RPMI7951 (cell line): ENCODE results near the gene NOP53. TPM values are rescaled to one million over a fixed set of nuclear protein-coding genes. Genes with fewer than 3 reads are reported as not detected.
"Not testable (repeated sequence)": the region's sequence is repeated elsewhere in the genome, so short reads cannot be mapped to it uniquely, and the experiment has no call there.

Source experiments
- DNase-seq: peaks from one replicate; pipeline ENCODE4 v3.0.0-alpha.2; 2012; ENCODE audit warnings: low read depth
- total RNA-seq: library from RNA; depleted of rRNA; stranded (reverse); fragments of >200 nt; shearing (Covaris generic); gene quantifications from 2 replicates; pipeline ENCODE4 v1.2.3, GENCODE V29; 2014

NOP53 gene
- total RNA-seq, 1 experiment from 2014 or later, result 32.8 TPM

DNA sequence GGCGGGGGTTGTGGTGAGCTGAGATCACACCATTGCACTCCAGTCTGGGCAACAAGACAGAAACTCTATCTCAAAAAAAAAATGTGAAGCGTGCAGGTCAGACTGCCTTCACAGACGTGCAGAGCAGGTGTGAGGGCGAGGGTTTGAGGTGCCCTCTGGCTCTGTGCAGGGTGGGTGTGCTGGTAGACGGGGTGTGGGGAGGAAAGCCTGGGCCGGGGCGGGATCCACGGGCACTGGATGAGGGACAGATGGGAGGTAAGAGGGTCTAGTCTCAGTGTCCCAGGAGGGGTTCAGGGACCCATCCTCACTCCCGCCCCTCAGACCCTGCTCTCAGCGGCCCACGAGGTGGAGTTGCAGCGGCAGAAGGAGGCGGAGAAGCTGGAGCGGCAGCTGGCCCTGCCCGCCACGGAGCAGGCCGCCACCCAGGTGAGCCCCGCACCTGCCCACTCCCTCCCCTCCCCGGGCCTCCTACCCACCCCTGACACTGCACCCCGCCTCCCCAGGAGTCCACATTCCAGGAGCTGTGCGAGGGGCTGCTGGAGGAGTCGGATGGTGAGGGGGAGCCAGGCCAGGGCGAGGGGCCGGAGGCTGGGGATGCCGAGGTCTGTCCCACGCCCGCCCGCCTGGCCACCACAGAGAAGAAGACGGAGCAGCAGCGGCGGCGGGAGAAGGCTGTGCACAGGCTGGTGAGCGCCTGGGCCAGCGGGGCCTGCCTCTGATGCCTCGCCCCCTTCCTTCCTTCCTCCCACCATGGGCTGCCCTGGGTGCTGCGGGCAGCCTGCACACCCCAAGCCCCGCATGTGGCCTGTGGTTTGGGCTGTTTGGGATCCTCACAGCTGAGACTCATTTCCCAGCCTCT, 9.1 kb downstream of the NOP53 start:
- DNase-seq, result no peak

DNA sequence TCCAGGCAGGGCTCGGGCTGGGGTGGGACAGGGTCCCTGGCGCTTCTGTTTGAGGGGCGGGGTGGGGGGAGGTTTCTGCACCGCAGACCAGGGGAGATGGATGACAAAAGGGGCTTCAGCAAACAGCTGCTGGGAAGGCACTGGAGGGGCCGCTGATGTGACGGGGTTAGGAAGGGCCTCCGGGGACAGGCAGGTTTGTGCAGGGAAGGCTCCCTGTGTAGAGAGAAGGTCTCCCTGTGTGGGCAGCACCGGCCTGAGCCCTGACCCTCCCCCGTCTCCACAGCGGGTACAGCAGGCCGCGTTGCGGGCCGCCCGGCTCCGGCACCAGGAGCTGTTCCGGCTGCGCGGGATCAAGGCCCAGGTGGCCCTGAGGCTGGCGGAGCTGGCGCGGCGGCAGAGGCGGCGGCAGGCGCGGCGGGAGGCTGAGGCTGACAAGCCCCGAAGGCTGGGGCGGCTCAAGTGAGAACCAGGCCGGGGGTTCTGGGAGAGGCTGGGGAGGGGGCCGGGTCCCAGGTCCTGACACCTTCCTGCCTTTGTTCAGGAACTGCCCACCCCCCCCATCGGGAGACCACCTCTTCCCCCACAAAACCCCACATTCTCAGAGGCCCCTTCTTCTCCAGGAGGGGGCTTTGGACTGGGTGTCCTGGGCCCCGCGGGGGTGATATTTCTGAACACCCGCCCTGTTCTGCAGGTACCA, 9.9 kb downstream of the NOP53 start:
- DNase-seq, result no peak

DNA sequence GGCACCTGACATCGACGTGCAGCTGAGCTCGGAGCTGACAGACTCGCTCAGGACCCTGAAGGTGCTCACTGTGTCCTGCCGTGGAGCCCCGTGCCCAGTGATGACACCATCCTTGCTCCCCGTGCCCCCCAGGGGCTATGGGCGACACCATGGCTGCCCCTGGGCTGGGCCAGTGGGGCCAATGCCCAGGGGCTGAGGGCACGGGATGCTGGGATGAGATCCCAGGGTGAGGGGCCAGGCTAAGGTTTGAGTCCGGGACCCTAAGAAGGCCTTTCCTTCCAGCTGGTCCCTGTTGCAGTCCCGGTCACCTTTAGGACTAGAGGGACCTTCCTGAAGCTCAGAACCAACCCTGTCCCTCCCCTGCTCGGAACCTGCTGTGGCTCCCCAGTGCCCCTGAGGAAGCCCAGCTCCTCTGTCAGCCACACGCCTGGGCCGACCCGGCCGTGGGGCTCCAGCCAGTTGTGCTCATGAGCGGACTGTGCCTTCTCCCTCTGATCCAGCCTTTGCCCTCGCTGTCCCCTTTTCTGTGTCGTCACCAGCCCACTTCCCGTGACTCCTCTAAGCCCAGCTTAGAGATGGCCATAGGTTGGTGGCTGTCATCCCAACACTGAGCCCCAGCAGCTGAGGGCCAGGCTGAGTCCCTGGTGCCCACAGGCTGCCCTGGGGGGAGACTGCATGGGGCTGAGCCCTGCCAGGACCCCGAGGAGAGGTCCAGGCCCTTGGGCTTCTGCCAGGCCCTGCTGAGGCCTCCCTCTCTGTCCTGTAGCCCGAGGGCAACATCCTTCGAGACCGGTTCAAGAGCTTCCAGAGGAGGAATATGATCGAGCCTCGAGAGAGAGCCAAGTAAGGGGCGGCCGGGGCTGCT, 10.6 kb downstream of the NOP53 start:
- no peak for DNase-seq

DNA sequence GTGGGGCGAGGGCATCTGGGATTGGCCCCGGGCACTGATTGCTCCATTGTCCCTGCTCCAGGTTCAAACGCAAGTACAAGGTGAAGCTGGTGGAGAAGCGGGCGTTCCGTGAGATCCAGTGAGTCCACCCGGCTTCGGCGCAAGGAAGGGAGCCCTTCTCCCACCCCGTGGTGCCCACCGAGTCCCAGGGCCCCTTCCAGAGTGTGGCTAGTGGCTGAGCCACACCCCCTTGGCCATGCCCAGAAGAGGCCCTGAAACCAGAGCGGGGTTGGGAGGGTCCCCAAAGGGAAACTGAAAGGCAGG, 11.2 kb downstream of the NOP53 start:
- DNase-seq, result no peak

DNA sequence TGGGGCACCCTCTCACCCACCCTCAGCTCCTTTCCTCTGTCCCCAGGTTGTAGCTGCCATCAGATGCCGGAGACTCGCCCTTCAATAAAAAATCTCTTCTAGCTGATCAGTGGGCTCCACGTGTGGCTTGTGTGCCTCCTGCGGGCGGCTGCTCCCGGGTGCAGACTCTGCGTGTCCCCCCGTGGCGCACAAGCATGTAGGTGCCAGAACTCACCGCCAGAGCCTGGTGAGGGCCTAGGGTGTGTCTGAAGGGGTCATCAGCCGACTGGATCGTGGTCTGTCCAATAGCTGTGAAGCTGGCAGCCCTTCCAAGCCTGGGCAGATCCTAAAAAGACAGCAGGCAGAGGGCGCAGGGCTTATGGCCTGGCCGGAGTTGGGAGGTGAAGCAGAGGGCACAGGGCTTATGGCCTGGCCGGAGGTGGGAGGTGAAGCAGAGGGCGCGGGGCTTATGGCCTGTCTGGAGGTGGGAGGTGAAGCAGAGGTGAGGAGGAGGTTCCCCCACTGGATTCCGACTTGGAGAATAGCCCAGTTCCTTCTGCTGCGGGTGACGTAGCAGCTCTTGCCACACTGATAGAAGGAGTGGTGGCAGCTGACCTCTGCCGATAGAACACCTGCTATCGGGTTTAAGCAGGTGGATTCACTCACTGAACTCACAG, 11.7 kb downstream of the NOP53 start:
- DNase-seq, result no peak

DNA sequence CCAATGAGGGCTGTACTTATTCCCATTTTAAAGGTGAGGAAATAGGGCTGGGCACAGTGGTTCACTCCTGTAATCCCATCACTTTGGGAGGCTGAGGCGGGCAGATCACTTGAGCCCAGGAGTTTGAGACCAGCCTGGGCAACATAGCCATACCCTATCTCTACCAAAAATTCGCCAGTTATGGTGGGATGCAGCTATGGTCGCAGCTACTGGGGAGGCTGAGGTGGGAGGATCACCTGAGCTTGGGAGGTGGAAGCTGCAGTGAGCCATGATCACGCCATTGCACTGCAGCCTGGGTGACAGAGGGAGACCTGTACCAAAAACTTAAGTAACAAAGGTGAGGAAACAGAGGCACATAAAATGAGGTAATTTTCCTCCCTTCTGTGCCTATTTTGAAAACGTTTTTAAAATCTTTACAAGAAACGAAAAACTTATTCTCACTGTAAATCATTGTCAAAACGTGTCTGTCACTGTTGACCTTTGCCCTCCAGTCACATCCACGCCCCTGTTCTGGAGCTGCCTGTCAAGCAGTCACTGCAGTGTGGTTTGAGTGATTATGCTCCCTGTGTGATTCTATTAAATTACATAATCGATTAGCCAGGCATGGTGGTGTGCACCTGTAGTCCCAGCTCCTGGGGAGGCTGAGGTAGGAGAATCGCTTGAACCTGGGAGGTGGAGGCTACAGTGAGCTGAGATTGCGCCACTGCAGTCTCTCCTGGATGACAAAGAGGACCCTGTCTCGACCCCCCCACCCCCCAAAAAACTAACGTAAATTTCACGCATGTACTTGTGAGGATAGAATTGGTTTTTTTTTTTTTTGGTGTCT, 12.5 kb downstream of the NOP53 start:
- DNase-seq, result no peak

DNA sequence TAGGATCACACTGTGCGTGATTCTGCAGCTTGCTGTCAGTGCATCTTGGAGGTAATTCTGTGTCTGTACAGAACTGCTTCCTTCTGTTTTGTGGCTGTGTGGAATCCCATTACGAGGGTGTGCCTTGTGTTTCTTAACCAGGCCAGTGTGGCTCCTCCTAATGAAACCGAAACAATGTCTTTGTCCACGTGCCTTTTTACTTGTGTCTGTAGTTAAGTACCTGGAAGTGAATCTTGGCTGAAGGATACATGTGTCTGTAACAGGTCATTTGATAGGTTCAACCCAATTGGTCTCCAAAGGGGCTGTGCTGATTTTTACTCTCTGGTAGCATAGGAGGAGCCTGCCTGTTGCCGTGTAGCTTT, 13.1 kb downstream of the NOP53 start:
- DNase-seq, result no peak

DNA sequence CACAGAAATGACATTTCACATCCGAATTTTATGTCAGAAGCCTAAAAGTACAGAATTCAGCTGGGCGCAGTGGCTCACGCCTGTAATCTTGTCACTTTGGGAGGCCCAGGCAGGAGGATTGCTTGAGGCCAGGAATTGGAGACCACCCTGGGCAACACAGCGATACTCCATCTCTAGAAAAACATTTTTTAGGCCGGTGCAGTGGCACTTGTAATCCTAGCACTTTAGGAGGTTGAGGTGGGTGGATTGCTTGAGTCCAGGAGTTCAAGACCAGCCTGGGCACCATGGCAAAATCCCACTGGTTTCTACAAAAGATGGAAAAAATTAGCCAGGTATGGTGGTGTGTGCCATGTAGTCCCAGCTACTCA, 15.3 kb downstream of the NOP53 start:
- no peak for DNase-seq

DNA sequence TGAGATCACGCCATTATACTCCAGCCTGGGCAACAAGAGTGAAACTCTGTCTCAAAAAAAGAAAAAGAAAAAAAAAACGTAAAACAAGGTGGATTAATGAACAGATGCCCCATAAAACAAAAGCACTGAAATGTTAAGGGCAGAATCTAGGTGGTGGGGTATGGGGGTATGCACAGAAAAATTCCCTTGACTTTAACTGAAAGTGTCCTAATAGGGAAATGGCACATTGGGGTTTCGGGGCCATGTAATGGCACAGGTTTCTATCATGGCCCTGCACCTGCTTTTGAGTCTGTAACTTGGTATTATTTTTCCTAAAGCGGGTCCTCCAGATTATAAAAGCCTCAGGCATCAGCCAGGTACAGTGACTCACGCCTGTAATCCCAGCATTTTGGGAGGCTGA, 16.2 kb downstream of the NOP53 start:
- no peak for DNase-seq

DNA sequence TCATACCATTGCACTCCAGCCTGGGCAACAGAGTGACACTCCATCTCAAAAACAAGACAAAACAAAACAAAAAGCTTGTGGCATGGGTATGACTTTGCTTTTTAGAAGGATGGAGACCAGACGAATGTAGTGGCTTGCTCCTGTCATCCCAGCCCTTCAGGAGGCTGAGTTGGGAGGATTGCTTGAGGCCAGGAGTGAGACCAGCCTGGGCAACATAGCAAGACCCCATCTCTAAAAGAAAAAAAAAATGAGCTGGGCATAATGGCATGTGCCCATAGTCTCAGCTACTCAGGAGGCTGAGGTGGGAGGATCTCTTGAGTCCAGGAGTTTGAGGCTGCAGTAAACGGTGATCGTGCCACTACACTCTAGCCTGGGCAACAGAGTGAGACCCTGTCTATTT, 16.8 kb downstream of the NOP53 start:
- DNase-seq, result no peak

DNA sequence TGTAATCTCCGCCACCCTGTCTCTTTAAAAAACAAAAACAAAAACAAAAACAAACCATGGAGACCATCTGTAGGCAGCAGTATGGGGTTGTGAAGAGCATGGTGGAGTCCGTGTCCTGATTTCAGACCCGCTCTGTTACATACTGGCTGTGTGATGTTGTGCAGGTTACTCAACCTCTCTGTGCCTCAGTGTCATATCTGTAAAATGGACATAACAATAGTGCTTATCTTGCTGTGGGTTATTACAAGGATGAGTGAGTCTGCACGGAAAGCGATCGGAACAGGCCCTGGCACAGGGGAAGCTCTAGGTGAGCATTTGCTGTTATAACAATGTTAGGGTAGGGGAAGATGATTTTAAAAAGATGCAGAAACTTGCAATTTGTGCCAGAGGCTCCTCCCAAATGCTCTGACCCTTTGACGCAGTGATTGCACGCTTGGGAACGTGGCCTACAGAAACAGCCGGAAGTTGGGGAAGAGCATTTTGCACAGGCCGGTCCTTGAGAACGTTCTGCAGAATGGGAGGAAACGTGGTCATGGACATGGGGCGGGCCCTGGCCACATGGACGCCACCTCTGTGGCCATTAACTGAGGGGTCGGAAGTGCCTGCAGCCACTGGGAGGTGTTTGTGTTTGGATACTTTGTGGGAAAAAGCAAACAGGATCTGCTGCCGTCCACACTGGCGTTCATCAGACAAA, 17.4 kb downstream of the NOP53 start:
- DNase-seq, result no peak

DNA sequence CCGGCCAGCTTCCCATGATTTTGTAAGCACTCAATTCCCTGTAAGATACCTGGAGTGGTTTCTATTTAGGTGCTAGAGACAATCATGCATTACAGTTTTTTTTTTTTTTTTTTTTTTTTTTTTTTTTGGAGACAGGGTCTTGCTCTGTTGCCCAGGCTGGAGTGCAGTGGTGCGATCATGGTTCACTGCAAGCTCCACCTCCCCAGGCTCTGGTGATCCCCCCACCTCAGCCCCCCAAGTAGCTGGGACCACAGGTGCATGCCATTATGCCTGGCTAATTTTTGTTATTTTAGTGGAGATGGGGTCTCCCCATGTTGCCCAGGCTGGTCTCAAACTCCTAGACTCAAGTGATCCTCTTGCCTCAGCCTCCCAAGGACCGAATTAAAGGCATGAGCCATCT, 19.4 kb downstream of the NOP53 start:
- DNase-seq, result not testable (repeated sequence)

DNA sequence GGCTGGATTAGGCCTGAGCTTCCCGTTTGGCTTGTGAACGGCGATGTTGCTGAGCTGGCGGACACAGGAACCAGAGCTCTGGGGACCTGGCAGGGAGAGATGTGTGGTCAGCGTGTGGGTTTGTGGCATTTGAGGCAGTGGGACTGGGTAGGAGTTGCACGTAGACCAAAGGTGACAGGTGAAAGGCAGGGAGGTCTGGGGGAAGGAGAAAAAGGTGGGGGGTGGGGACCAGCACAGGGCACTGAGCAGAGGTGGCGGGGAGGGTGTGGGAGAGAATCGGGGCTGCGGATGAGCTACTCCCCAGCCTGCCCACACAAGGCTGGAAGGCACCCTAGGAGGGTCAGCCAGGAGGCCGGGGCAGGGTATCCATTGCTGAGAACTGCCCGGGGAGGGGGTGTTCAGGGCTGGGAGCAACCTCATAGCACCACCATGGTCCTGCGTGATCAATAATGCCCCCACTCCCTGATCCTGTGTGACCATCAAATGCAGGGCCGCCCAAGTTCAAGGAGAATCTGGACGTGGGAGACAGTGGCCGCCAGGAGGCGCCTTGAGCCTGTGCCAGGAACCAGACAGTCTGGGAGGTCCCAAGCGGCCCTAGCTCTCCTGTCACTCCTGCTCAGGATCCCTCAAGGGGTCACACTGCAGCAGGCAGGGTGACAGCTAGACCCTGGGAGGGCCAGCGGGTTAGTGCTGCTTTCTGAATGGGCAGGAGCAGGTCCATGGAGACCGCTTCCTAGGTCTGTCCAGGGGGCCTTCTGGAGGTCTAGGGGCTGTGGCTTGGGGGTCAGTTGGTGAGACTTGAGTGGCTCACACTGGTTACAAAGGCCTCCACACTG, 20.4 kb downstream of the NOP53 start:
- DNase-seq, result peak; percentile 48

DNA sequence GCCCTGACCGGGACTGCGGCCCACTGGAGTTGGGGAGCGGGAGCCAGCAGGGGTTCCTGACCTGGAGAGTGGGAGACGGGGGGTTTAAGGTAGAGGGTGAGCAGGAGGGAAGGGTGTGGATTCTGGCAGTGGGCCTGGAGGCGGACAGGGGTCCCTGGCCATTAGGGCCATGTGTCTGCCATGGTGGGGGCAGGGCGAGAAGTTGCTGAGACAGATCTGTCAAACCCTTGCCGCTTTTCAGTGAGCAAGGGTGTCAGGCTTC, 20.9 kb downstream of the NOP53 start:
- no peak for DNase-seq

DNA sequence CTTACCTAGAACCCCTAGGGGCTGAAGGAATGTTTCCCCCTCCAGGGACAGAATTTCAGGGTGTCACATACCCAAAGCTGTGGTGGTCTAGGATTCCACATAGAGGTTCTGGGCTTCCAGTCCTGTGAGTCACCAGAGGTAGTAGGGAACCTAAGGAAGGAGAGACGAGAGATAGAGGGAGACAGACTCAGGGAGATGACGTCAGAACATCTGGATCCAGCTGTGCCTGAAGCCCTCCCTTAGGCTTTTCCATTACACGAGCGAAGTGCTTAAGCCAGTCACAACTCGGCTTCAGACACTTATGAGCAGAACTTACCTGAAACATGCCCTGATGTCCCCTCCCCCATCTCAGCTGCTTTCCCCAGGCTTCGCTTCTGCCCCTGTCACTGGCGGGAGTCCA, 21.3 kb downstream of the NOP53 start:
- DNase-seq, result no peak

DNA sequence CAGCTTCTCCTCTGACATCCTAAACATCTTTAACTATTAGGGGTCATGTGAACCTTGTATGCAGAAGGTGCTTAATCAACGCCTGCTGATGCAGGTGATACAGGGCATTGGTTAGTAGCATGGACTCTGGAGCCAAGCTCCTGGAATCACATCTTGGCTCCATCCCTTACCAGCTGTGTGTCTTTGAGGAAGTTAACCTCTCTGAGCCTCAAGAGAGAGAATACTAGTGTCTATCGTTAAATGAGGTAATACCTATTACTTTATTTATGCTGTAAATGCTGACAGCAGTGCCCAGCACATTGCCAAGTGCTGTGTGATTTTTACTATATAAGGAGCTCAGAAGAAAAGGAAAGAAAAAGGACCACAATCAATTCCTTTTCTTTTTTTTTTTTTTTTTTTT, 22.0 kb downstream of the NOP53 start:
- no peak for DNase-seq

DNA sequence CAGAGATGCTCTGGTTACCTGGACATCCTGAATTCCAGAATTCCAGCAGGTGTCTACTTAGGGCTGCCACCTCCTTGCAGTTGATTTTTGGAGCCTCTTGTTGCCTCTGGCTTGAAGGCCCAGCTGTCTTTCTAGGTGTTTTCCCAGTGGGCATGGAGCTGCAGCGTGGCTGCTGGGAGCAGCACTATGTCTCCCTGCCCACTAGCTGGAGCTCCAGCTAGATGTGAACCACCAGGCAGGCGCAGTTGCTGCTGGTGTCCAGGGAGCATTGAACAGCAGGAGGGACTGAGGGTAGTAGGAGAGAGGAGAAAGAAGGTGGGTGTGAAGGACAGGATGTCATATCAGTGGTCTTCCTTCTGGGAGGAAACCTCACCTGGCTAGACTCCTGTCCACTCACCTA, 23.3 kb downstream of the NOP53 start:
- no peak for DNase-seq

DNA sequence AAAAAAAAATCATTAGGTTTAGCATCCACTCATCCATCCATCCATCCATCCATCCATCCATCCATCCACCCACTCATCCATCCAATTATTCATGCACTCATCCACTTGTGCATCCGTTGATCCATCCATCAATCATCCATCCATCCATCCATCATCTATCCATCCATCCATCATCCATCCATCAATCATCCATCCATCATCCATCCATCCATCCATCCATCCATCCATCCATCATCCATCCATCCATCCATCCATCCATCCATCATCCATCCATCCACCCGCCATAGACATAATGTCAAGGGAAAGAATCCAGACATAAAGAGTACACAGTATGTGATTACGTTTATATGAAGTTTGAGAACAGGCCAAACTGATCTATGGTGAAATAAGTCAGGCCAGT, 24.2 kb downstream of the NOP53 start:
- no peak for DNase-seq

DNA sequence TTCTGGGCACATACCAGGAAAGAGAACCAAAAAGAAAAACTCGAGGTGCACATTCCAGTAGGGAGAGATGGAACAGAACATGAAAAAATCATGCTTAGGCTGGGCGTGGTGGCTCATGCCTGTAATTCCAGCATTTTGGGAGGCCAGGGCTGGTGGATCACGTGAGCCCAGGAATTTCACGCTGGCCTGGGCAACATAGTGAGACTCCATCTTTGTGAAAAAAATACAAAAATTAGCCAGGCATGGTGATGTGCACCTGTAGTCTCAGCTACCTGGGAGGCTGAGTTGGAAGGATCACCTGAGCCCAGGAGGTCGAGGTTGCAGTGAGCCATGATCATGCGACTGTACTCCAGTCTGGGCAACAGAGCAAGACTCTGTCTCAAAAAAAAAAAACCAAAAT, 25.9 kb downstream of the NOP53 start:
- DNase-seq, result not testable (repeated sequence)

DNA sequence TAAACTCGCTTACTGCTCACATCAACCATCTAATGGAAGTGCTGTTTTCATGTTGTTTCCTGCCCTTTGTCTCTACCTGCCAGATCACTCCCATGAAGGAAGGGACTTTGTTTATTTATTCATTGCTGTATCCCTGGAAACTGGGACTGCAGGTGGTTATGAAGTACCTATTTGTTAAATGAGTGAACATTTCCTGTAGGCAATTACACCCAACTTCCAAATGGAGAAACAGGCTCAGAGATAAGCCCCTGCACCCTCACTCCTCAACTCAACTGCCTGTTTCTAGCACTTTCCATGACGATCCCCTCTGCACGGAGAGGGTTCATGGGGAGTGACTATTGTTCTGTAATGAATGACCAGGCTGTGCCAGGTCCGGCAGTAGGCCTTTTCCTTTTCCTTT, 31.2 kb downstream of the NOP53 start:
- no peak for DNase-seq
